SU-DHL-6 (cell line): ENCODE results near the gene PDE4B.

ENCODE experiments used
- CTCF ChIP-seq: fragments of 200-600 bp; sonication (generic); IDR thresholded peaks from one replicate; pipeline ENCODE4 v1.5.1; 2017; ENCODE audit warnings: antibody characterized with exemption, mild to moderate bottlenecking, low read length, moderate library complexity; ENCODE audit not compliant: insufficient read depth, poor library complexity, severe bottlenecking
- EZH2phosphoT487 ChIP-seq: fragments of 200-600 bp; sonication (generic), shearing (Covaris generic); conservative IDR thresholded peaks from 2 replicates; pipeline ENCODE4 v1.6.1; 2018; ENCODE audit warnings: mild to moderate bottlenecking, antibody characterized with exemption, low read length, moderate library complexity, mixed read lengths

- TF ChIP-seq CTCF, result no peak
- TF ChIP-seq EZH2phosphoT487, result no peak
Observed at GRCh38 chr1:66265796-66266195, 473.1 kb downstream of the PDE4B start.
